ENCODE results near the gene ZNF394.

The ZNF394 gene

GRCh38 chr7:99493823-99494222 lies 6.3 kb downstream of the ZNF394 start:
- DNase-seq (ENCODE audit: low read depth in 2 of 2), result no peak

GRCh38 chr7:99490878-99491277 lies 9.2 kb downstream of the ZNF394 start:
- DNase-seq (ENCODE audit: low read depth in 2 of 2), result no peak

GRCh38 chr7:99489235-99489634 lies 10.8 kb downstream of the ZNF394 start:
- DNase-seq (ENCODE audit: low read depth in 2 of 2), result no peak

- no peak for DNase-seq (ENCODE audit: low read depth in 2 of 2)
Measured at GRCh38 chr7:99485094-99485493, 15.0 kb downstream of the ZNF394 start.

- DNase-seq (ENCODE audit: low read depth in 2 of 2), result no peak
Measured at GRCh38 chr7:99478464-99479440, 21.3 kb downstream of the ZNF394 start.

- DNase-seq (ENCODE audit: low read depth in 2 of 2), result no peak
Measured at GRCh38 chr7:99476107-99476506, 24.0 kb downstream of the ZNF394 start.

GRCh38 chr7:99473315-99473596 lies 26.8 kb downstream of the ZNF394 start:
- no peak for DNase-seq (ENCODE audit: low read depth in 2 of 2)

- DNase-seq (ENCODE audit: low read depth in 2 of 2), result peak; percentile 96 to 98
Measured at GRCh38 chr7:99472561-99473314, 27.3 kb downstream of the ZNF394 start, which contains the start of gene ZNF789. ZNF789 (plus strand) TSS chr7:99472890; CDS start chr7:99476457, 3,567 bp downstream.

GRCh38 chr7:99469381-99470065 lies 30.6 kb downstream of the ZNF394 start:
- DNase-seq (ENCODE audit: low read depth in 2 of 2), result no peak

GRCh38 chr7:99468336-99468918 lies 31.7 kb downstream of the ZNF394 start:
- DNase-seq (ENCODE audit: low read depth in 2 of 2), result no peak

- no peak for DNase-seq (ENCODE audit: low read depth in 2 of 2)
Measured at GRCh38 chr7:99465421-99465768, 34.7 kb downstream of the ZNF394 start.

GRCh38 chr7:99461221-99461620 lies 38.9 kb downstream of the ZNF394 start:
- DNase-seq (ENCODE audit: low read depth in 2 of 2), result no peak

- no peak for DNase-seq (ENCODE audit: low read depth in 2 of 2)
Measured at GRCh38 chr7:99460651-99461050, 39.4 kb downstream of the ZNF394 start.

GRCh38 chr7:99459087-99459486 lies 41.0 kb downstream of the ZNF394 start:
- DNase-seq (ENCODE audit: low read depth in 2 of 2), result no peak

GRCh38 chr7:99457650-99458493 lies 42.2 kb downstream of the ZNF394 start:
- DNase-seq (ENCODE audit: low read depth in 2 of 2), result no peak

GRCh38 chr7:99457050-99457649 lies 42.9 kb downstream of the ZNF394 start:
- no peak for DNase-seq (ENCODE audit: low read depth in 2 of 2)

GRCh38 chr7:99456288-99456687 lies 43.8 kb downstream of the ZNF394 start:
- DNase-seq (ENCODE audit: low read depth in 2 of 2), result no peak

- DNase-seq (ENCODE audit: low read depth in 2 of 2), result no peak
Measured at GRCh38 chr7:99455874-99456273, 44.2 kb downstream of the ZNF394 start.

- no peak for DNase-seq (ENCODE audit: low read depth in 2 of 2)
Measured at GRCh38 chr7:99453105-99453504, 47.0 kb downstream of the ZNF394 start.

GRCh38 chr7:99452541-99452940 lies 47.5 kb downstream of the ZNF394 start:
- no peak for DNase-seq (ENCODE audit: low read depth in 2 of 2)

GRCh38 chr7:99451936-99452335 lies 48.1 kb downstream of the ZNF394 start:
- DNase-seq (ENCODE audit: low read depth in 2 of 2), result no peak

Data from stimulated activated CD4-positive, alpha-beta T cell treated with anti-CD3 and anti-CD28 coated beads, Interleukin-12 subunit alpha, Interleukin-12 subunit beta, amount 100 ng/mL, for 24 hours (primary cell).